T-helper 22 cell (primary cell): Measurements from ENCODE around the gene TSPAN18.

Source experiments
- DNase-seq: peaks from one replicate; pipeline ENCODE4 v3.0.0-alpha.2; 2020; ENCODE audit warnings: low read depth

Gene TSPAN18

DNA sequence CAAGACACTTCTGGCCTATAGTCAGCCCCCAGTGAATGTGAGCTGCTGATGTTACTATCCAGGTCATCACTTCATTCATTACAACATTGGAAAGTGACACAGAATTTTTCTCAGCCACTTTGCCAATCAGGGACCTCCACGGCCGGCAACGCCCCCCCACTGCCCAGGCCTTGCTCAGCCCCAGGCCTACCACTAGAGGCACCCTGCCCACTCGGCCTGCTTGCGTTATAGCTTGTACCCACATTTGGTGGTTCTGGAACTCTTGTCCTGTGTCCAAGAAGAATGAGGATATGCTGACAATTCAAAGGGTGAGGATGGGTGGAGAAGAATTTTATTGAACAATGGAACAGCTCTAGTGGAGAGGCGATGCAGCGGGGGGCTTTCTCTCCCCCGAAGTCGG, 96.2 kb downstream of the TSPAN18 start:
- DNase-seq: no peak

DNA sequence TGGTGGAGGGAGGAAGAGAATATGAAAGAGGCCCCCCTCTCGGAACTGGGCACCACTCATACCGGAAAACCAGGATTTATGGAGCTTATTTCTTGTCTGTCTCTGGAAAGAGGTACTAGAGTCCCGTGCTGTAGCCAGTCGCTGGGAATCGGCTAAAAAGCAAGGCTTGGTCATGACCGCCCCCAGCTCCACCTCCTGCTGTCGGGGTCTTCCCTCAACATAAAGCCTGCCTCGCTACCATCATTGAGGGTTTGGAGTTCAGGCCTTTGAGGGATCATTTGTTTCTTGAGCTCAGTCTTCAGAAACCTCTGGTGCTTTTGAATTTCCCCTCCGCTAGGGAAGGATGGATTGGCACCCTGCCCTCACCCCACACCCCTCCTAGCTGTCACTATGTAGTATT, 97.1 kb downstream of the TSPAN18 start:
- no peak for DNase-seq

DNA sequence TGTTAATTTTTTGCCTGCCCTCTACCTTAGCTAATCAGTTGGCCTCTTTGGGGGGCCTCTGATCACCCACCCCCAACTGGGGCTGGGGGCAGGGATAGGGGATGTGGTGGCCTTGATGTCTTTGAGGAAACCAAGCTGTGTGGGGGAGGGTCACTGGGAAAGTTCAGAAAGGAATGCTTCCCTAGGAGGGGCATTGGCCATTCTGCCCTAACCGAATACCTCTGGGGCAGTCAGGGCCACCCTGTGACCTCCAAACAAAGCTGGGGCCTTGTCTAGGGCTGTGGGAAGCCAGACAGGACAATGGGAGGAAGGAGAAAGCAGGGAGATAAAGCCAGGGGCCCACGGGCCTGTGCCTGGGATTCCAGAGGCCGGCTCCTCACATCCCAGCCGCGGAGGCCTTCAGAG, 97.5 kb downstream of the TSPAN18 start:
- no peak for DNase-seq

DNA sequence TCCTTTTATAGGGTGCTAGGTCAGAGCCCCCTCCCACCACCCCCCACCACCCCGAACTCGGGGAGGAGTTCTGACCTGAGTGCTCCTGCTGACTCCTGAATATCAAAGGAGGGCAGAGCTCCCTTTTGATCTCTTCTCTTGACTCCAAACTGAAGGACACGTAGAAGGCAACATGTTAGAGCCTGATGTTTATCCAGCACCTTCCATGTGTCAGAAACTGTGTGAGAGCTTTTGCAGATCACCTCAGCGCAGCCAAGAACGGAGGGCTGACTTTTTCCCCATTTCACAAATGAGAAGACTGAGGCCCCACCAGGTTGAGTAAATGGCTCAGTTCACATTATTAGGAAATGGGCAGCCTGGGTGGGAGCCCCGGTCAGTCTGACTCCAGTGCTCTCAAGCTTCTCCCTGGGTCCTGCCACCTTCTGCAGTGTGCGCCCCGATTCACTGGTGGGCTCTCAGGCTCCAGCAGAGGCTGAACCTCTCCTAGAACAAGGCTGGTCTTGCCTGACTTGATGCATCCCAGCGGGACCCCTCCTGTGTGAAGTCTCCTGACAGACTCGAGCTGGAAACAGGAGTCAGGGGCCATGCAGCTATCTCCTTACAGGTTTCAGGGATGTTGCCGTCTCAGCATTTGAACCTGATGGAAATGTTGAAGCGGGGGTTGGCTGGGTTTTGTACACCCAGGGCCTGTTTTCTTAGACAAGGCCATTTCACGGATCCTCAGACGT, 98.5 kb downstream of the TSPAN18 start:
- DNase-seq: no peak

DNA sequence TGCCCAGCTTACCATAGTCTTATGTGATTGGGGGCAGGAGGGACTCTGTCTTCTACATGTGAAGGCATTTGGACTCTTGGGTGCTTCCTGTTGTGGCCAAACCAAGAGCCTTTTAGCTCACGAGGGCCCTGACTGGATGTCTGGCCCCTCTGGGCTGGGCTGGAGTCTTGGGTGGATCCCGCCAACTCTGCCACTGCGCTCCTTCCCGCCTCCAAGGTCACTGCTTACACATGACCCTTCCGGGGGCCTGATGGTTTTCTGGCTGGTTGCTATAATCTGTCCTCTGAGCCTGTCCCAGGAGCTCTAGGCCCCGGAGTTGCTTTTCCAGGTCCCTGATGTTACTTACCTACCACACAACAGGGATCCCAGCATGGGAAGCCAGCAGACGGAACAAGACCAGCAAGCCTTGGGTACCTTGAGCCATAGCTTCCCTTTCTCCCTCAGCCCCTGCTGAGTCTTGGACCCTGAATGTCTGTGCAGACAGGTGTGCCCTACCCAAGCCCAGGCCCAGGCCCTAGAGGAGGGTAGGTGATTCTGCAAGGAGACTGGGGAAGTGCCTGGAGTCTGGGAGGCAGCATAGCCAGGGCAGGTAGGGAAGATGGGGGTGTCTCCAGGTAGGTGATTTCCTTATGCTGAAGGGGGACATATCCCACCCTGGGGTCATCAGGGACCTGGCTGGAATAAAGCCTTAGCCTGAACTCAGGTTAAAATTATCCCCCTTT, 100.3 kb downstream of the TSPAN18 start:
- no peak for DNase-seq

DNA sequence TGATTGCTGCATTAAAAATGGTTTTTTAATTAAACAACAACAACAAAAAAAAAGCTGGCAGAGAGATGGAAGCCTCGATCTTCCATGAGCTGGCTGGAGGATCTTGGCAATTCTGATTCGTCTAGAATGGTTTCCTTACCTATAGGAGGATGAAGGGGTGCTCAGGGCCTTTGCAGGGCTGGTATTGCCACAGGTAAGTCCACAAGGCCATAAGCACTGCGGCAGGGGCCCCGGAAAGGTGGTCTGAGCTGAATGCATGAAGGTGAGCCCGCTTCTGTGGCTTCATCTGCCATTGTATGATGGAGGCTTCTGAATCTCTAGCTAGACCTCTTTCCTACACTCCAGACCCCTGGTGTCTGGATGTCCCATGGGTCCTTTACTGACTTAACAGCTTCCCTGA, 101.5 kb downstream of the TSPAN18 start:
- no peak for DNase-seq

DNA sequence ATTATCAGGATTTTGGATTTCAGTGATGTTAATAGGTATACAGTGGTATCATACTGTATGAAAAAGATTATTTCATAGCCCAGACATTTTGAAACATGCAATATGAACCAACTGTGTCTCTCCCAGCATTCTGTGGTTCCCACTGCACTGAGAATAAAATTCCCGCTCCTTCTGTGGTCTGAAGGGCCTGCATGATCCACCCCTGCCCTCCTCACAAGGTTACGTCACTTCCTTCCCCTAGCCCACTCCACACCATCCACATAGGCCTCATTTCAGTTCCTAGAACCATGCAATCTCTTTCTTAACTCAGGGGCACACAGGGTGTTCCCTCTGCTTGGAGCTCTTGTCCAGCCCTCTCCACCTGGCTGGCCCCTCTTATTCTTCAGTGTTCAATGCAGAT, 103.1 kb downstream of the TSPAN18 start:
- DNase-seq: no peak

DNA sequence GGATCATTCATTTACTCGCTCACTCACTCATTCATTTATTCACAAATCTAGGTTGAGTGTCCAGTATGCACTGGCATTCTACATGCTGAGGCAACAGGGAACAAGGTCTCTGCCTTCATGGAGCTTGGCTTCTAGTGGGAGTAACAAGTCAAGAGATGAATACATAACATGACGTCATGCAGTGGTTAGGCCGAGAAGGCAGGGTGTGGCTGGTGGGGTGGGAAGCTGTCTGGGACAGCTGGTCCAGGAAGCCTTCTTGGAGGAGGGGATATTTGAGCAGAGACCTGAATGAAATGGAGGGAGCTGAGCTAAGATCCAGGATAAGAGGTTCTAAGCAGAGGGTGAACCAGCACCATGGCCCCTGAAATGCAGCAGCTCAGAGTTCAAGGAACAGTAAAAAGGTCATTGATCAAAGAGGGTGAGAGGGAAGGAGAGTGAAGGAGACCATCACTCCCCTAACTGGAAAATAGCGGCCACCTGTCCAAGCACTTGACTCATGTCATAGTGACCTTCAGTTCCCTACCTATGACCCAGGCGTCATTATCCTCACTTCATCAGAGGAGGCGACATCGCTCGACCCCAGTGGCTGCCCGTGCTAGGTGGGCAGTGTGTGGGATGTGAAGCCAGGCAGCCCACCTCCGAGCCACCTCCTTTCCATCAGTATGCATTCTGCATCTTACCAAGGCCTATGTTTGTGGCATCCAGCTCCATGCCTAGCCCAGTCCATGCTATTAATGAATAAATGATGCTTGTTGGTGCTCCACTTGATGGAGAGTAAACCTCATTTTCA, 105.0 kb downstream of the TSPAN18 start:
- no peak for DNase-seq

DNA sequence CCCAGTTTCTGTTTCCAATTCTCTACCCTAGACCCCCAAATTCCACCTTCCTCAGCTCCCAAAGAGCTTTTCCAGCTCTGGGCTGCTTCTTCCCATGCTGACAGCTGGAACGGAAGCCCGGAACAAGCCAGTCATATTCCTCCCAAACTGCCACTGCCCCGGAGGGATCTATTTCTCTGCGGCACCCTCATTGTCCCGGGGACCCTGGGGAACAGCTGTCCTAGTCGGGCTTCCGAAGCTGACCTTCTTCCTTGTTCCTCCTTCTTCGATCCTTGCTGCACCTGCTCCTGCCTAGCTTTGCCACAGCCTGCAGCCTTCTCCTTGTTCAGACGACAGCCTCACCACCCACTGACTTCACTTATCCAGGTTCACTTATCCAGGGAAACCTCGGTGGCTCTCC, 105.7 kb downstream of the TSPAN18 start:
- no peak for DNase-seq

DNA sequence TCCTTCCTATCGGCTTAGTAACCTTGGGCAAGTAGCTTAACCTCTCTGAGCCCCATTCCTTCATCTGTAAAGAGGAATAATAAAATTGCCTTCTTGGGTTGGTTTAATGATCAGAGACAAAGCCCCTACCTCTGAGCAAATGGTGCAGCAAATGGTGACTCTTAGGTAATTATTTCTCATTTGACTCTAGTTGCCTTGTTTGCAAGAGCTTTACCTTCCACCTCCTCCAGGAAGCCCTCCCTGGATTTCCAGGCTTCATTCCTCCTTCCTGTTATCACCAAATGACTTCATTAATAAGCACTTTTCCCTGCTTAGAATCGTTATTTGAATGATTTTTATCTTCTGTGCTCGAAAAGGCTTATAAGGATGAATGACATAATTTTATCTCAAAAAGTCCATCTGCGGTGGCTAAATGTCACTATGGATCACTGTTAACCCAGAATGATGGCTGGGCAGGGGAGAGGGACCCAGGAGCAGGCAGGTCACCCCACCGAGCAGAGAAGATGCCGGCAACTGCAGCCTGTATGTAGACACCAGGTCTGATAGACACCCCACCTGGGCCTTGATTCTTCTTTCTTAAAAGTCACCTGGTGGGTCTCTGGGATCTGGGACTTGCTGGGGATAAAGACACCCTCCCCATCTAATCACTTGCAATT, 106.6 kb downstream of the TSPAN18 start:
- no peak for DNase-seq

DNA sequence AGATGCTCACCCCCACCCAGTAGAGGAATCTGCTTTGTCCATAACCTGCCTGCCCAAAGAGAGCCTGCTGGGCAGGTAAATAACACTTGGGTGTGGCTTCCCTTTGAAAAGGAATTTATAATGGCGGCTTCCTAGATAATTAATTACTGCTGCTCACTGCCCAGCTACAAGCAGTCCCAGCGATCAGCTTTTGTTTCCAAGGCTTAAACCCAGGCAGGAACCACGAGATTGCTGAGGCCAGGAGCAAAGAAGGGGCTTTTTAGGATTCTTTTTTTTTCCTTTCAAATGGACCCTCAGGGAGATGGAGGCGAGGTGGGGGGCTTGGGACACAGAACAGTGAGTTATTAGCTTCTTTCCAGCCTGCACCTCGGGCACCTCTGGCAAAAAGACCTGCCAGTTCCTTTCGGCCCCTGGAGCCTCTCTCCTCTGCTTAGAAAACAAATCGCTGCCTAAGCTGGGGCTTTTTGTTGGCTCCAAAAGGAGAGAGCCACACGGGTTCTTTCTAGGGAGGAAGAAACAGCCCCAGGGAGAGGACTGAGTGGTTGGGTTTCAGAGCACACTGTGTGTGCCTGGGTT, 107.2 kb downstream of the TSPAN18 start:
- no peak for DNase-seq

DNA sequence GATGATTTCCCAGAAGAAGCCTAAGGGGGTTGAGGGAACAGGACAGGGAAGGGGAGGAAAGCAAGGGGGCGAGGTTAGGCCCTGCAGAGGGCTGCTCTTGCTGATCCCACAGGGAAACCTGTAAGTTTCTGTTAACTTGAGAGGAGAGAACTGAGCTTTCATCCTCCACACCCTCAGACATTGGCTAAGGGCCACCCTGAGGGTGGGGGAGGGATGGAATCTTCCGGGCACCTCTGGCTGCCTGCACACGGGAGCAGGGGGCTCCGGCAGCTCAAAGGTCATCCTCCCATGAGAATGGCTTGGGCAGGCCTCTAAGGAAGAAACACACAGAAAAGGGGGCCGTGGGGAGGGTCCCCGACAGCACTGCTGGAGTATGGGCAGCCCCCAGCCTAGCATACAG, 108.1 kb downstream of the TSPAN18 start:
- no peak for DNase-seq

DNA sequence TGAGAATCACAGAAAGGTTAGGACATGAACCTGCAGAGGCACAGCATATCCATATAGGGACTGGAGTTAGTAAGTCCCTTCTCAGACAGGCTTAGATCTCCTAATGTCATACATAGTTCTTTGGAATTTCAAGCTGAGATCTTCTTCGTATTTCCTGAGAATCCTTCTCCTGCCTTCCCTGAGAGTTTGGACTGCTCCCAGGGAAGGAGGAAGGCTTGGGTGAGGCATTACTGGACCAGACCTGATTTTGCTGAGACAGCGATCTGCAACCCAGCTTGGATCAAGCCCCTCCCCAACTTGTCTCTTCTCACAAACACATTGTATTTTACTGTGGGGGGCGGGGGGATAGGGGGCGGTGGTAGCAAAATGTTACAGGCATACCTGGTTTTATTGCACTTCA, 108.5 kb downstream of the TSPAN18 start:
- DNase-seq: no peak

DNA sequence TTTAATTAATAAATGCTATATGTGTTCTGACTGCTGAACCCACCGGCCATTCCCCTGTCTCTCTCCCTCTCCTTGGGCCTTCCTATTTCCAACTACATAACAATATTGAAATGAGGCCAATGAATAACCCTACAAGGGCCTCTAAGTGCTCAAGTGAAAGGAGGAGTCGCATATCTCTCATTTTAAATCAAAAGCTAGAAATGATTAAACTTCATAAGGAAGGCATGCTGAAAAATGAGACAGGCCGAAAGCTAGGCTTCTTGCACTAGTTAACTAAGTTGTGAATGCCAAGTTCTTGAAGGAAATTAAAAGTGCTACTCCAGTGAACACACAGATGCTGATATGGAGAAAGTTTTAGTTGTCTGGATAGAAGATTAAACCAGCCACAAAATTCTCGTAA, 109.2 kb downstream of the TSPAN18 start:
- no peak for DNase-seq

DNA sequence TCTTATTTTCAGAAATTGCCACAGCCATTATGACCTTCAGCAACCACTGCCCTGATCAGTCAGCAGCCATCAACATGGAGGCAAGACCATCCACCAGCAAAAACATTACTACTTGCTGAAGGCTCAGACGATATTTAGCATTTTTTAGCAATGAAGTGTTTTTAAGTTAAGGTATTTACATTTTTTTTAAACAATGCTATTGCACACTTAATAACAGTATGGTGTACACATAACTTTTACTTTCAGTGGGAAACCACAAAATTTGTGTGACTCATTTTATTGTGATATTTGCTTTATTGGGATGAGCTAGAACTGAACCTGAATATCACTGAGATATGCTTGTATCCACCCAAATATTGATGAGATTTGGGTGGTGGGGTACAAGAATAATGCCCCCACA, 110.9 kb downstream of the TSPAN18 start:
- no peak for DNase-seq

DNA sequence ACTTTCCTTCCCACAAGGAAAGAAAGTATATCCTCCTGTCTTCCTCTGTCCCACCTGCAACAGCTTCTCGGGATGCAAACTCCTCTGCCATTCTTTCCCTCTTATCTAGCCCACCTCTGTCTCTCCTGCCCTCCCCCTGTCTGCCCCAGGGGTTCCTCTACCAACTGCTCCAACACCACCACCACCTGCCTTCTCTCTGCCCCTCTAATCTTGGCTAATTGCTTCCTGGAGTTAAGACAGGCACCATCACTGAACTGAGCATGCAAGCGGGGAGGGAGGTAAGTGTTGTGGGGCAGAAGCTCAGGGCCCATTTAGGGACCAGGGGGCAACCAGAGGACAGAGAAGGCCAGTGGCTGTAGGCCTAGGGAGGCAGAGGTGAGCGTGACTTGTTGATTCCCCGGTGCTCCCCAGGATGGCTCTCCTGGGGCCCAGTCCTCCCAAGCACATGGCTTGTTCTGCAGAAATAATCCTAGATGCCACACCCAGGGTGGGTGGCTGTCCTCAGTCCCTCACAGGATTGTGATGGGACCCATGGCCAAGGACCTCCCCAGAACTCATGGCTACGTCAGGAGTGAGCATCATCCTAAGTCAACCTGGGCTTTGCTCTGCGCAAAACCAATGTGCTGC, 112.8 kb downstream of the TSPAN18 start:
- no peak for DNase-seq

DNA sequence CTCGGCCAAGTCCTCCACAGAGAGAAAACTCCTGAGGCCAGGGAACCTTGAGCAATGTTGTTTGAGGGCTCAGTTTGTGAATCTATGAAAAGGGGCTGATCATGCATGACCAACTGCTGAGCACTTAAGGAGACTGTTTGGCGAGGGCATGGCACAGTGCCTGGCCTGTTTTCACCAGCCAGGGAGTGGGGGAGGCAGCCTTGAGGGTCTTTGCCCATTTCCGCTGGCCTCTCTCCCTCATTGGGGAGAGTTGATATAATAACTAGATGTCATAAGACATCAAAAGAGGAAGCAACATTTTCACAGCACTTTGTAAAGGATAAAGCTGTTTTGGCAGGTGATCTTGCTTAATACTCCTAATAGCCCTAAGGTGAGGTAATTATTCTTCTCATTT, 113.3 kb downstream of the TSPAN18 start:
- no peak for DNase-seq

DNA sequence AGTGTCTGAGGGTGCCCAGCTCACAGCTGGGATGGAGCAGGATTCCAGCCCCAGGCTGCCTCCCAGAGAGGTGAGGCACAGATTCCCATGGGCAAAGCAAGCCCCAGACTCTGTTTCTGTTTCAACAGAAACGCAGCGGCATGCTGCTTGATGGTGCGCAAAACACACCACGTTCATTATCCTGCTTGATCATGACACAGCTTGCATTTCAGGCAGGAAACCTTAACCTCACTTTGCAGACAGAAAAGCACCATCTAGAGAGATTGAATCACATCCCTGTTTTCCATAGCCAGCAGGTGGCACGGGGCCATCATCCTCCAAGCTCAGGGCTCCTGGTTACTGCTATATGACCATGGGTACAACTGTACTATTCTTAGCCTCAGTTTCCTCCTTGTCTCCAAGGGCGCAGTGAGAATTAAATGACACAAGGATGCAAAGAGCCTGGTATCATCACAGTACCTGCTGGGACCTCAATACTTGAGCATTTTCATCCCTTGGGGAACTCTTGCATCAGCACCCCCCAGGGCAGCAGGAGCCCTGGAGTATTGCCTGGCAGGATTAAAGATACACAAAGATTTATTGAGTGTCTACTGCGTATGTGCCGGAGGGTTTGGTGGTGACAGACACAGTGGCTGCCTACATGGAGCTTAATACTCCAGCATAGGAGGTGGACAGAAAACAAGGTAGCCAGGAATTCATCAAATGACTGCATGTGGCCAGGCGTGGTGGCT, 113.9 kb downstream of the TSPAN18 start:
- no peak for DNase-seq

DNA sequence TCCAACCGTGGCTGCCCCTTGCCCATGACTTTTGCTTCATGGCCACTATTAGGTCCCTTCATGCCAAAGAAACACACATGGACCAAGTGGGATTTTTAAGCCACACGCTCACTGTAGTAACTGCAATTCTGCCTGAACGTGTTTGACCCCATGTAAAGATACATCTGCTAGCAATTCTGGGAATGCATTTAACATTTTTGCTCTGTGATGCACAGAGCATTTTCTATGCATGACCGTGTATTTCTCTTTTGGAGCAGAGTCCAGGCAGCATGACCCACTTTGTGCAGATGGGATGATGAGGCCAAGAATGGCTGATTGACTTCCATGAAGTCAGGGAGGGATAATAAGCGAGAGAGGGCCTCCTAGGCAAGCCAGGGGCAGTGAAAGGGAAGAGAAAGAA, 115.5 kb downstream of the TSPAN18 start:
- DNase-seq: no peak

DNA sequence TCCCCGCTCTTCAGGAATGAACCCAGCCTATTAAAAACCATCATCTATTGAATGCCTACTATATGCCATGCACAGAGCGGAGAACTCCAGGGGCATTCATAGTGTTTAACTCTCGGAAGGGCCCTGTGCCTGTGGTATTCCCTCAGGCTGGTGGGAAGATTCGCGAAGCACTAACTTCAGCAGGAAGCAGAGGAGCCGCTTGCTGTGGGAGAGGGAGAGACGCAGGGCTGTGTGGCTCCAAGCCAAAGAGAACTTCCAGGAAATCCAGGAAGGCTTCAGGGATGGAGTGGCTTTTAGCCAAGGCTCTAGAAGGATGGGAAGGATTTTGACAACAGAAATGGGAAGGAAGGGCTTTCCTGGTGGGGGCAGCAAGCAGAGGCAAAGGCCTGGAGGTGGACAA, 120.1 kb downstream of the TSPAN18 start:
- no peak for DNase-seq

DNA sequence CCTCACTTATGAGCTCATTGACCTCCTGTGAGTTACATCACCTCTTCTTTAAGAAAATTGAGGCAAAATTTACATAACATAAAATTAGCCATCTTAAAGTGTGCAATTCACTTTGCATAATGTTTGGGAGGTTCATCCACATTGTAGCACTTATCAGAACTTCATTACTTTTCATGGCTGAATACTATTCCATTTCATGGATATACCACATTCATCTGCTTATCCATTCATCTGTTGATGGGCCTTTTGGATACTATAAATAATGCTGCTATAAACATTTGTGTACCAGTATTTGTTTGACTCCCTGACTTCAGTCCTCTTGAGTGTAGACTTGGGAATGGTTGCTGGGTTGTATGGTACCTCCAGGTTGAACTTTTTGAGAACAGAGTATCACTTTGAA, 120.6 kb downstream of the TSPAN18 start:
- DNase-seq: no peak
